ENCODE data around the gene ZNF770. TPM values are rescaled to one million over a fixed set of nuclear protein-coding genes. Genes with fewer than 3 reads are reported as not detected.

Gene ZNF770
- total RNA-seq (2012; rRNA removed) (26.5 and 38.9 TPM in 2 replicates), polyA plus RNA-seq (2012; rRNA removed) (5.5 and 9.4 TPM in 2 replicates), Bru-seq, nascent RNA (percentile 82 among the genes with signal in this experiment), BruChase-seq, experiment 1, labeled RNA remaining after a 6-hour chase (percentile 87 among the genes with signal in this experiment), BruChase-seq, experiment 2, labeled RNA remaining after a 2-hour chase (percentile 99 among the genes with signal in this experiment)
- 0.99 and 1.5 TPM in 2 replicates for polyA plus RNA-seq (2012; cell fraction: cytosol; rRNA removed)
- polyA plus RNA-seq (2012; cell fraction: nucleus; rRNA removed; ENCODE audit: low replicate concordance), result 0.51 and 5.5 TPM in 2 replicates
- long read RNA-seq, full-length matches to known transcripts, result 13 of 15 reads
- long read RNA-seq, partial matches to known transcripts, result 0 of 15 reads
- long read RNA-seq, other reads (novel, unspliced or antisense), result 2 of 15 reads

GRCh38 chr15:34988027-34988902 lies at the start of gene ZNF770:
Gene ZNF770, minus strand, starts transcription at chr15:34988287. Its CDS starts 4,853 bp downstream, at chr15:34983434.
- Histone ChIP-seq H2BK15ac (ENCODE audit: low read depth, low read length) (peak within 1 kb of the TSS; percentile 92; the same call in 2 of the 3 replicates), H2BK5ac (ENCODE audit: low read depth, low read length, poor library complexity, severe bottlenecking) (peak within 1 kb of the TSS; percentile 94), H3K36me3 (ENCODE audit: control insufficient read depth, insufficient read depth, low read length) (peaks cover 4% of the 10 kb centered on the region), H3K4me1 (ENCODE audit: control insufficient read depth, insufficient read depth, low read length) (peaks cover 5% of the 10 kb centered on the region), H3K4me2 (ENCODE audit: low read depth, low read length) (peak within 1 kb of the TSS; percentile 100), H3K23ac (ENCODE audit: low read depth, low read length) (peak within 1 kb of the TSS; percentile 96), H3K79me1 (ENCODE audit: low read depth in 1 of 2, low read length in 2 of 2) (peaks cover 0 to 21% of the 10 kb centered on the region in 2 experiments; a peak in 3 of 4 replicates), H4K91ac (ENCODE audit: insufficient read depth, low read depth, low read length) (peak within 1 kb of the TSS; percentile 95), H3K56ac (ENCODE audit: extremely low read depth, insufficient read depth, low read length) (peak within 1 kb of the TSS; percentile 98), H2AFZ (replicated peaks; ENCODE audit: low read length, poor library complexity) (peak within 1 kb of the TSS; percentile 99), H3K9me1 (ENCODE audit: insufficient read depth, low read length) (0 out of 2 replicates have a peak, but pooled peaks cover 2% of the 10 kb centered on the region), H2AK5ac (ENCODE audit: low read depth, low read length) (peak within 1 kb of the TSS; percentile 85), H3K9ac (ENCODE audit: low read depth, low read length) (peak within 1 kb of the TSS; percentile 99), H2BK20ac (ENCODE audit: low read depth, low read length) (peak within 1 kb of the TSS; percentile 93), H3K4me3 (ENCODE audit: insufficient read depth, low read depth, low read length) (peak within 1 kb of the TSS; percentile 82), H3K4ac (ENCODE audit: low read depth, low read length) (peak within 1 kb of the TSS; percentile 98), H4K20me1 (ENCODE audit: insufficient read depth, low read length) (peaks cover 9% of the 10 kb centered on the region; the same call in 1 of the 2 replicates), H3K14ac (replicated peaks; ENCODE audit: low read depth, low read length) (peak within 1 kb of the TSS; percentile 99), H4K5ac (ENCODE audit: low read depth, low read length) (peak within 1 kb of the TSS; percentile 96), H2AK9ac (replicated peaks; ENCODE audit: low read depth, low read length, poor library complexity) (peak within 1 kb of the TSS; percentile 97), H3K27ac (ENCODE audit: insufficient read depth, low read length) (peak within 1 kb of the TSS; percentile 97), H4K8ac (ENCODE audit: low read depth in 2 of 2, low read length in 2 of 2) (peak within 1 kb of the TSS; percentile 92 to 99), H3K9me3 (ENCODE audit: control insufficient read depth, insufficient read depth, low read length) (no peaks in the 10 kb centered on the region), H3K27me3 (ENCODE audit: control insufficient read depth, insufficient read depth, low read length) (no peaks in the 10 kb centered on the region), H3K18ac (ENCODE audit: low read depth, low read length) (peak within 1 kb of the TSS; percentile 95), H2BK120ac (ENCODE audit: low read depth, low read length) (peak within 1 kb of the TSS; percentile 89)
- in situ Hi-C loops (cut with MboI; ENCODE audit: low sequenced_read_pairs), result no loop called here
- peak; percentile 96 for ATAC-seq (ENCODE audit: low read depth)
- BruUV-seq (replicated peaks), result no TSS peak
- peak; percentile 75 for DNase-seq
- 0% methylated on average over 36 of the region's 60 CpGs; no CpG with 5 or more reads in 1 of the 2 experiments for WGBS, 2 experiments (ENCODE audit: extremely low coverage in 2 of 2, insufficient read length in 1 of 2)
- dilution Hi-C loops (cut with HindIII; ENCODE audit: low sequenced_read_pairs, unreplicated experiment), result no loop called here
- POLR2A ChIA-PET (ENCODE audit: unreplicated experiment), result interaction anchor here (0.5 to 1.4 kb wide), 5 partner anchors 12 to 367 kb away, joined by 3 to 12 read pairs (median 7); partner anchors contain the start of gene AQR
- CTCF ChIA-PET, result interaction anchor here (0.9 to 1.7 kb wide), 2 partner anchors 19 to 31 kb away, joined by 4 read pairs; partner anchors contain the start of gene AQR
- intact Hi-C loops (cut with micrococcal nuclease), result loop anchor here (5.0 kb wide), 1 partner anchor 79 kb away; no protein-coding TSS in a partner anchor
- TF ChIP-seq ELK1 (IDR thresholded peaks at IDR 0.05; ENCODE audit: borderline replicate concordance, low read depth, low read length) (no peak), CTCF (conservative IDR thresholded peaks at IDR 0.05; ENCODE audit: low read depth, low read length) (no peak), RCOR1 (IDR thresholded peaks at IDR 0.05; ENCODE audit: insufficient replicate concordance, low read length) (no peak), USF2 (IDR thresholded peaks at IDR 0.05; ENCODE audit: low read depth, low read length) (0 out of 2 replicates have a peak, but pooled peaks have one; percentile 6), MXI1 (IDR thresholded peaks at IDR 0.05; ENCODE audit: borderline replicate concordance, low read depth, low read length) (0 out of 2 replicates have a peak, but pooled peaks have one; percentile 59), NFE2L2 (IDR thresholded peaks at IDR 0.05; ENCODE audit: low read depth, low read length) (no peak), CEBPB (IDR thresholded peaks at IDR 0.05; ENCODE audit: low read depth, low read length) (no peak), FOS (IDR thresholded peaks at IDR 0.05; ENCODE audit: low read depth, low read length) (no peak), CHD1 (IDR thresholded peaks at IDR 0.05; ENCODE audit: low read depth, low read length) (no peak), SMC3 (IDR thresholded peaks at IDR 0.05; ENCODE audit: low read depth, low read length) (no peak)
